Testis (tissue), 2 donors: ENCODE results near the gene CCDC60.

ENCODE experiments used
- POLR2A ChIP-seq: fragments of 450-650 bp; IDR thresholded peaks from one replicate; pipeline ENCODE4 v1.6.1; 2017; ENCODE audit warnings: antibody characterized with exemption, mild to moderate bottlenecking, moderate library complexity
- TF ChIP-seq, protein P1 (sequence below), 3 experiments: fragments of 450-650 bp in 2 of 3; fragments of 200-600 bp in 1 of 3; sonication (generic) in 1 of 3; IDR thresholded peaks; one replicate each; pipeline ENCODE4 v1.5.1; 2016 to 2019; ENCODE audit warnings: antibody characterized with exemption in 3 of 3, mild to moderate bottlenecking in 2 of 3, moderate library complexity in 1 of 3

DNA sequence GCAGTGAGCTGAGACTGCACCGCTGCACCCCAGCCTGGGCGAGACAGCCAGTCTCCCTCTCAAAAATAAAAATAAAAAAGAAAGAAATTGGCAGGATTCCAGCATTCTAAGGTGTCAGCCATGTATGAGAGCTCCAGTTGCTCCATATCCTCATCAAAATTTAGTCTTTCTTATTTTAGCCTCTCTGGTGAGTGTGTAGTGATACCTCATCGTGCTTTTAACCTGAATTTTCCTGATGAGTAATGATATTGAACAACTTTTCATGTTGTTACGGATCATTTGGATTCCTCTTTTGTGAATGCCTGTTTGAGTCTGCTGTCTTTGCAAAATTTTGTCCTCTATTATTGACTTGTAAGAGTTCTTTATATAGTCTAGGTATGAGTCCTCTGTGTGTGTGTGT is 28.5 kb downstream of the CCDC60 start:
- TF ChIP-seq, protein P1, sequence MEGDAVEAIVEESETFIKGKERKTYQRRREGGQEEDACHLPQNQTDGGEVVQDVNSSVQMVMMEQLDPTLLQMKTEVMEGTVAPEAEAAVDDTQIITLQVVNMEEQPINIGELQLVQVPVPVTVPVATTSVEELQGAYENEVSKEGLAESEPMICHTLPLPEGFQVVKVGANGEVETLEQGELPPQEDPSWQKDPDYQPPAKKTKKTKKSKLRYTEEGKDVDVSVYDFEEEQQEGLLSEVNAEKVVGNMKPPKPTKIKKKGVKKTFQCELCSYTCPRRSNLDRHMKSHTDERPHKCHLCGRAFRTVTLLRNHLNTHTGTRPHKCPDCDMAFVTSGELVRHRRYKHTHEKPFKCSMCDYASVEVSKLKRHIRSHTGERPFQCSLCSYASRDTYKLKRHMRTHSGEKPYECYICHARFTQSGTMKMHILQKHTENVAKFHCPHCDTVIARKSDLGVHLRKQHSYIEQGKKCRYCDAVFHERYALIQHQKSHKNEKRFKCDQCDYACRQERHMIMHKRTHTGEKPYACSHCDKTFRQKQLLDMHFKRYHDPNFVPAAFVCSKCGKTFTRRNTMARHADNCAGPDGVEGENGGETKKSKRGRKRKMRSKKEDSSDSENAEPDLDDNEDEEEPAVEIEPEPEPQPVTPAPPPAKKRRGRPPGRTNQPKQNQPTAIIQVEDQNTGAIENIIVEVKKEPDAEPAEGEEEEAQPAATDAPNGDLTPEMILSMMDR (IDR thresholded peaks at IDR 0.05), result no peak
- TF ChIP-seq POLR2A, result no peak
